Measurements from ENCODE around the gene ERCC6L2.

- TF ChIP-seq POLR2AphosphoS5 (IDR thresholded peaks at IDR 0.05; ENCODE audit: borderline replicate concordance, low read depth, low read length) (no peak), EZH2 (IDR thresholded peaks at IDR 0.05) (no peak), FOXP2 (optimal IDR thresholded peaks at IDR 0.05; ENCODE audit: control extremely low read depth, extremely low read length, insufficient read depth) (no peak)
Observed at GRCh38 chr9:95979446-95979845, 104.0 kb downstream of the ERCC6L2 start.
